Neural progenitor cell (in vitro differentiated cells): ENCODE results near the gene VMP1.

Experiments
- EZH2 ChIP-seq: fragments of 200-600 bp; sonication (generic); IDR thresholded peaks from 2 replicates; pipeline ENCODE4 v1.6.1; 2017; ENCODE audit warnings: antibody characterized with exemption, mild to moderate bottlenecking, moderate library complexity
- EZH2phosphoT487 ChIP-seq: fragments of 200-600 bp; sonication (generic); IDR thresholded peaks from 2 replicates; pipeline ENCODE4 v1.6.1; 2017; ENCODE audit warnings: antibody characterized with exemption
- TF ChIP-seq, protein P1 (sequence below): fragments of 200-600 bp; sonication (generic); IDR thresholded peaks from 2 replicates; pipeline ENCODE4 v1.5.1; 2017; ENCODE audit warnings: antibody characterized with exemption, mild to moderate bottlenecking

DNA sequence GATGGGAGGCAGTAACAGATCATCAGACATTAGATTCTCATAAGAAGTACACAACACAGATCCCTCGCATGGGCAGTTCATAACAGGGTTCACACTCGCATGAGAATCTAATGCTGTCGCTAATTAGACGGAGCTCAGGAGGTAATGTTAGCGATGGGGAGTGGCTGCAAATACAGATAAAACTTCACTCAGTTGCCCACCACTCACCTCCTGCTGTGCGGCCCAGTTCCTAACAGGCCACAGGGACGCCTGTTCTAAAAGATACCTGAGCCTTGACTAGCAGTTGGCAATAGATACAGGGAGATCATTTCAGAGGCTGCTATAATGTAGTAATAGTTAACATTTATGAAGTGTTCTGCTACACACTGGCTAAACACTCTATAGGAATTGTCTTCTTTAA is 5.2 kb upstream of the VMP1 start:
- TF ChIP-seq, protein P1, sequence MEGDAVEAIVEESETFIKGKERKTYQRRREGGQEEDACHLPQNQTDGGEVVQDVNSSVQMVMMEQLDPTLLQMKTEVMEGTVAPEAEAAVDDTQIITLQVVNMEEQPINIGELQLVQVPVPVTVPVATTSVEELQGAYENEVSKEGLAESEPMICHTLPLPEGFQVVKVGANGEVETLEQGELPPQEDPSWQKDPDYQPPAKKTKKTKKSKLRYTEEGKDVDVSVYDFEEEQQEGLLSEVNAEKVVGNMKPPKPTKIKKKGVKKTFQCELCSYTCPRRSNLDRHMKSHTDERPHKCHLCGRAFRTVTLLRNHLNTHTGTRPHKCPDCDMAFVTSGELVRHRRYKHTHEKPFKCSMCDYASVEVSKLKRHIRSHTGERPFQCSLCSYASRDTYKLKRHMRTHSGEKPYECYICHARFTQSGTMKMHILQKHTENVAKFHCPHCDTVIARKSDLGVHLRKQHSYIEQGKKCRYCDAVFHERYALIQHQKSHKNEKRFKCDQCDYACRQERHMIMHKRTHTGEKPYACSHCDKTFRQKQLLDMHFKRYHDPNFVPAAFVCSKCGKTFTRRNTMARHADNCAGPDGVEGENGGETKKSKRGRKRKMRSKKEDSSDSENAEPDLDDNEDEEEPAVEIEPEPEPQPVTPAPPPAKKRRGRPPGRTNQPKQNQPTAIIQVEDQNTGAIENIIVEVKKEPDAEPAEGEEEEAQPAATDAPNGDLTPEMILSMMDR = no peak
- TF ChIP-seq EZH2phosphoT487 (no peak), EZH2 (no peak)
